ENCODE data around the gene PARD3B.

DNA sequence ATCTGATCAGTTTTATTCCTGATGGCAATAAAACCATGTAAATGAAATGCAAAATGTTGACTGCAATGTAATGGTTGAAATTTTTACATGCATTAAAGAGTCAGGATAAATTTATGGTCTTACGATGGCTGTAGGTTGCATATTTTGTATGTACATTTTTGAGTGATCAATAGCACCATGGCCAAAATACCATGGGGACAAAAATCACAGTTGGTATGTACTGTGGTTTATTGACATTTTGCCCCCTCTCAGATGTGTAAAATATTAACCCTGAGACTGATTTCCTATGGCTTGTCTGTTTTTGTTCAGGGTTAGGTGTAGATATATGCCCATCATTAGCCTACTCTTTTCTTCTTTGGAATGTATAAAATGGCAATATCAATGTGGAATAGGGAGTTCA is 138.1 kb downstream of the PARD3B start:
- no peak for TF ChIP-seq CTCF (IDR thresholded peaks at IDR 0.05)
- TF ChIP-seq POLR2A (IDR thresholded peaks at IDR 0.05) = no peak
